ENCODE data around the gene SACM1L.

GRCh38 chr3:45670436-45670835, 18.8 kb upstream of the SACM1L start:
- no peak for TF ChIP-seq CTCF (IDR thresholded peaks at IDR 0.05 in 4 of 5, conservative IDR thresholded peaks at IDR 0.05 in 1 of 5)
- TF ChIP-seq POLR2A (IDR thresholded peaks at IDR 0.05): no peak
